NCI-H1048 (cell line): ENCODE data around the gene LRRC8C.
A peak's percentile ranks its signal among the peaks of the same experiment; 100 is the strongest.
"Not testable (repeated sequence)": the region's sequence is repeated elsewhere in the genome, so short reads cannot be mapped to it uniquely, and the experiment has no call there.

ENCODE experiments used
- DNase-seq: peaks from one replicate; lab custom pipeline; 2025; lab: John Stamatoyannopoulos, UW

The LRRC8C gene

GRCh38 chr1:89607586-89608318 lies 25.2 kb upstream of the LRRC8C start:
- no peak for DNase-seq

DNA sequence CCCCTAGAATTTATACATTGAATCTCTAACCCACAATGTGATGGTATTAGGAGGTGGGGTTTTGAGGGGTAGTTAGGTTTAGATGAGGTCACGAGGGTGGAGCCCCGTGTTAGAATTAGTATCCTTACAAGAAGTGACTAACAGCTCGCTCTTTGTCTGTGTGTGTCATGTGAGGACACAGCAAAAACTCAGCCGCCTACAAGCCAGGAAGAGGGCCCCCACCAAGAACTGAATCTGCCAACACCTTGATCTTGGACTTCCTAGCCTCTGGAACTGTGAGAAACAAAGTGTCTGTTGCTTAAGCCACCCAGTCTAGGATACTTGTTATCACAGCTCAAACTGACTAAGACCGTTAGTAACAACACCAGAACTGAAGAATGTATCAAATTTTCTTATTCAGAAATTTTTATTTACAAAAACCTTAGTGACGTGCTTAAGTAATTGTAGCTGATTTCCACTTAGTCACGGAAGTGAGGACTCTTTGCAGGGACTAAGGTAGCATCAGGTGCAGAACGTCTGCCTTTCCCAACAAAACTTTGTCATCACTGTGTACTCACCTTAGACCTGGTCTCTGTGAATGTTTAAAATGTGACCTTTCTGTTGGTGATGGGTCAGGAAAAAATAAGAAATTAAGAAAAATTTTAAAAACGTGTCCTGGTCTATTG lies 24.5 kb upstream of the LRRC8C start:
- no peak for DNase-seq

DNA sequence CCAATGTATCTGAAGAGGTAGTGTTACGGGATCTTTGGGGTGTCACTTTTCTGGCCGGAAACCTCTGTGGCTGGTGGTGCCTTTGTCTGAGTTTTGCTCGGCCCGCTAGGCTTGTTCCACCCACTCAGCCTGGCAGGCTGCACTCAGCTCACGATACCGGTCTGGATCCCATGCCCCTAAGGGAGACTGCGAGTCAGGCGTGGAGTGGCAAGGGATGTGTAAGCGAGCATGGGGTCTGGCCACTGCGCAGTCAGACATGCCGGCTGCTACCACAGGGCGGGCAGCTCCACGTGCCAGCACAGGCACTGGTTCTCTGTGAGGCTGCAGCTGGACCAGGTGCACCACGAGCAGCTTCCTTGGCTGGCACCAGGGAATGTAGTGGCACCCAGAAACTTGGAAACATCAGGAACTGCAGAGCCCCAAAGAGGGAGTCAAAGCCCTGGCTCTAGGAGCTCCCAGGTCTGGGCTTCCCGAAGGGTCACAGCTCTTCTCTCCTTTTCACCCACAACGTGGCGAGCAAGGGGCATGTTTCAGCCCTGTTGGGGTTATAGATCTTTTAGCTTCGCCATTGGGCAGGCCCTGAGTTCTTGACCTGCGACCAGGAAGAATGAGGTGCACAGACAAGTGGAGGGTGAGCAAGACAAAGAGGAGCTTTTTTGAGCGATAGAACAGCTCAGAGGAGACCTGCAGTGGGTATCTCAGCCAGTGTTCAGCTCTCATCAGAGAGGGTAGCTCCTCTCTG lies 23.8 kb upstream of the LRRC8C start:
- DNase-seq: no peak

- DNase-seq: no peak
Observed at GRCh38 chr1:89609781-89610456, 23.0 kb upstream of the LRRC8C start.

GRCh38 chr1:89610457-89611011 lies 22.4 kb upstream of the LRRC8C start:
- DNase-seq: no peak

- DNase-seq: no peak
Observed at GRCh38 chr1:89611721-89612120, 21.2 kb upstream of the LRRC8C start.

- DNase-seq: no peak
Observed at GRCh38 chr1:89613928-89614327, 19.0 kb upstream of the LRRC8C start.

DNA sequence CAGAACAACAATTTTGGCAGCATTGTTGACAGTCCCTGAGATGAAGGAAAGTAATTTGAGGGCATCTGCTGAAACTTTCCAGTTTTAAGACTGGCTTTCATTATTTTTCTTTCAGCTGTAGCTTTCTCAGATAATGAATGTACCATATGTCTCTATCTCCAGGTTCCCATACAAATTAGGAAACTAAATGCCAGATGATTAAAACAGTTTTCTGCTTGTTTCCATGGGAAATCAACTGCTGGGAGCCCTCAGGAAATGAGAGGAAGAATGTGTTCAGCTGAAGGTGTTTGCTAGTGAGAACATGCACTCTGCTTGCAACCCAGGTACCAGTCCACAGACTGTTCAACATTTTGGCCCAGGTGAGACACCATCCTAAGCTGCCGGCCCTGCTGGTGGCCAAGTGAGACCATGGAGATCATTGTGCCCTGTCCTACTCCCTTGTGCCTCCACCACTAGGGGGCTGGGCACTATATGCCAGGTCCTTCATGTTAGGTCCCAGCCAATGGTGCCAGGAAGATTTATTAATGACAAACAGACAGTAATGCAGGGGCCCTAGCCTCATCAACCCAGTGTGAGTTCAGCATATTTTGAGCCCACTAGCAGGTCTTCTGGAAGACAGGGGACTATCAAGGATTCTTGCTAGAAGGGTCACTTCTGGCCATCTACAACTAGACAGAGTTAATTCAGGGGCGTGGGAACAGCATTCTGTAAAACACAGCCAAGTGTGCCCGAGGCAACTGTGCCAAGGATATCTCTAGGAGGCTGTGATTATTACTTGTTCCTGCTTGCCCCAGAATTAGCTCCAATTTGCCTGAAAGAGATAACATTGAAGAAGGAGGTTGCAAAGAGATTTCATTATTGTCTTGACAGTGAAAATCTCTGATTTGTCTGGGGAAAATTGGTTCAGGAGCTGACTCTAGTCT lies 17.0 kb upstream of the LRRC8C start:
- no peak for DNase-seq

- no peak for DNase-seq
Observed at GRCh38 chr1:89616844-89617627, 15.9 kb upstream of the LRRC8C start.

DNA sequence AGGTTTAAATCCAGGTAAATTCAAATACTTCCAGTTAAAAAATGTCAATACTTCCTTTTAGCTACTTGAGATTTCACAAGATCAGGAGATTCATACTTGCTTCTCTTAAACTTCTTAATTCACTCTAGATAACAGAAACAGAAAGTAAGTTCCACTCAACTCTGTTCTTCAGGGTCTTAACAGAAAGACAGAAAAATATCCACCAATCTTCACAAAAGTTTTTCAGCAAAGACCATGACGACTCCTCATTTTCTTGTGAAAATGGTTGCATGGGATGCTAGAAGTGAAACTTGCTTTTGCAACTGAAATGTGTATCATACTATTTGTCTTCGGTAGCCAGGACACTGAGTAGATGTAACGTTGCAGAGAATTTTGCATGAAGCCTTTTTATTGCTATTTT lies 12.3 kb upstream of the LRRC8C start:
- DNase-seq: no peak

GRCh38 chr1:89622895-89623294 lies 10.0 kb upstream of the LRRC8C start:
- DNase-seq: no peak

DNA sequence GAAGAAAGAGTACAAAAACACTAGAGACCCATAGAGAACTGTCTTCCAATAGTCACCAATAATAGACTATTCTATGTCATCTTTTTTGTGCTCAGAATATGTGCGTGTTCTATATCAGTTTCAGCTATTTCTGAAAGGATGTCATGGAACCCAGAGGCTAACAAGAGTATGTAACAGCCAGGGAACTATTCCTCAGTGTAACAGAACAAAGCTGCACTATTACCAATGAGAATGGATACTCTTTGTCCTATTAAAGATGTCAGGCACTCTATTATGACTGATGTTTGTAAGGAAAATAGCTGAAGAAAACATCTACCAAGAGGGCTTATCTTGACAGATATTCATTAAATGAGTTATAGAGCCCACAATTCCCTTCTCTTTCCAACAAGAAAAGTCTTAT lies 8.6 kb upstream of the LRRC8C start:
- no peak for DNase-seq

DNA sequence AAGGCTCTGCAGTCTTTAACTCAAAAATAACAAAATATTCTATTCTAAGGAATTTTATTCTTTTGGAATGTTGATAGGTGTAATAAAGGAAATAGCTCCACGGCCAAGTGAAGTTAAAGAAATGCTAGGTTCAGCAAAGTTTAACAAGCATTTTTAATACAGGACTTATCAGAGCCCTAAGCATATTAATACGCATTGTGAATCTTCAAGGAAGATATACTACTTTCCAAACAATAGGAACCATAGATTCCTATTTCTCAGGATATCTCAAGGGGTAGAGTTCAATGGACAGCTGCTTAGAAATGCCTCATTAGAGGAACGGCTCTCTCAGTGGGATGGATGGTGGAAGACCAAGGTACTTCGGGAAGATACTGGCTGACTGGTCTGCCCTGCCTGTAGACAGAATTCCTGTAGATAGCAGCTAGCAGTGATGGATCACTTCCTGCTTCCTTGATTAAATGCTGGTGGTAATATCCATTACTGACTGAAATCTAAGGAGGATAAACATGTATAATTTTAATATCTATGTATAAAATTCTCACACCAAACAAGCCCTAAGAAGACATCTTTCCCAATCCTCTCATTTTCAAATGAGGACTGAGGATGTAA lies 8.1 kb upstream of the LRRC8C start:
- DNase-seq: no peak

GRCh38 chr1:89627596-89627962 lies 5.3 kb upstream of the LRRC8C start:
- no peak for DNase-seq

DNA sequence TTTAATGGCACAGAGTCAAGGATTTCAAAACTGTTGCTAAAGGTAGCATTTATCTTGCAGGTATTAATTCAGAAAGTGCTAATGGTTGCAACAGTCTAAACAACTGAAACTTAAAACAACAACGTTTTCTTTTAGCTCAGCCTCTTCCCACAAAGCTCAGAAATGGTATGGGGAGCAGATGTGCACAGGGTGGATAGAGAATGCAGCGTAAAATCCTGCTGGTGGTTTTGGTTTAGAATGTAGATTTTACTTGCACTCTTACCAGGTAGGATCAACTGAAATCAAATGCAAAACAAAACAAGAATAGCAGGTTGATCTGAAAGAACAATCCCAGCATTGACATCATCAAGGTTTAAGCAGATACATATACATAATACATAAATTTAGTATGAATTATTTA lies 3.8 kb upstream of the LRRC8C start:
- no peak for DNase-seq

DNA sequence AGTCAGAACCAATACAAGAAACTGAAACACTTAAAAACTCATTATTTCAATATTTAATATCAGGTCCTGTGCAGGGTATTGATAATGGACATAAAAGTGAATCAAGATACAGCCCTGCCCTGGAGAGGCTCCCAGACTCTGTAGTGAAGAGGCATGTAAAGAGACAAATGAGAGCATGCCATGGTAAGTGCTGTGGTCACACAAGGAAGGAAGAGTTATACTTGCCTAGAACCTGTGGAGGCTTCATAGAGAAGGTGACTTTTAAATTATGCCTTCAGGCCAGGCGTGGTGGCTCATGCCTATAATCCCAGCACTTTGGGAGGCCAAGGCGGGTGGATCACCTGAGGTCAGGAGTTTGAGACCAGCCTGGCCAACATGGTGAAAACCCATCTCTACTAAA lies 3.3 kb upstream of the LRRC8C start:
- not testable (repeated sequence) for DNase-seq

GRCh38 chr1:89630048-89630447 lies 2.9 kb upstream of the LRRC8C start:
- DNase-seq: no peak

DNA sequence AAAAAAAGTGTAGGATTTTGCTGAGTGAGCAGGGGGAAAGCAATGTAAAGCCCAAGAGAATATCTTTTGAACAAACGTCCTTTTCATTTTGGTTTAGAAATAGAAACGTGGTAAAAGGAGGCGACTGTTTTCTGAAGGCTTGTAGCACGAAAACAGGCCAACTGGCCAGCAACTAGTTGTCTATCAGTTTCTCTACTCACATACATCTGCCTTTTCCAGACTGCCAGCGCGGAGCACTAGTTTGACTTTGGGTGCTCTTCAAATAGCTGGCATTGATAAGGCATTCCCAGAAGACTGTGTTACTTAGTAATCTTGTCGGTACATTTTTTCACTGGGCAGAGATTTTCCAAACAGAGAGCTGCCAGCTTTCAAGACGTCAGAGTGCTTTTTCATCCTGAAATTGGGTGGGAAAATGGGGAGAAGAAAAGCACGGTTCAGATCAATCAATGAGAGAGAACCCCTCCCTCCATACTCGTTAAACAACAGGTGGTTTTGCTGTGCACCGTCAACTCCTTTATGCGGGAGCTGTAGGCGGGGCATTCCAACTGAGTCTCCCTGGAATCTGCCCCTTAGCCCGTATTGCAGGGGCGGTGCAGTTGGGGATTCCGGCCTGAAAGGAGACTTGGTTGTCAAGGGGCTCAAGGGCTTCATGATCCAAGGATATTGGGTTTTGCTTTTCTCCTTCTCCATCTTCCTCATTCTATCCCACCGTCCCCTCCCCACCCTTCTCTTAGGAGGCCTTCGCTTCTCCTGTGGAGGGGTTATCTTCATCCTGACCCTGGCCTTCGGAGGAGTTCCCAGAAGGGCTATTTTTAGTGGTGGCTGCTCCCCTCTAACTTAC lies 884 bp upstream of the LRRC8C start:
- DNase-seq: no peak

- peak; percentile 9 for DNase-seq
Observed at GRCh38 chr1:89633248-89633799, 404 bp downstream of the LRRC8C start.
